Neuronal stem cell (in vitro differentiated cells): ENCODE data around the gene LRRC73.

Experiments
- DNase-seq: peaks from one replicate; pipeline ENCODE4 v3.0.0-alpha.2; 2013; ENCODE audit warnings: low spot score
- H2AFZ ChIP-seq: one replicate; pipeline ENCODE4 v1.6.1; 2013; ENCODE audit warnings: mild to moderate bottlenecking, low read length, inconsistent platforms
- H2AK5ac ChIP-seq: 2 replicates; pipeline ENCODE4 v1.6.1; 2013; ENCODE audit warnings: low read depth, mild to moderate bottlenecking, inconsistent platforms, low read length, moderate library complexity, mixed read lengths
- H2BK120ac ChIP-seq: 2 replicates; pipeline ENCODE4 v1.6.1; 2013; ENCODE audit warnings: low read depth, mild to moderate bottlenecking, inconsistent platforms, low read length, moderate library complexity, mixed read lengths
- H2BK12ac ChIP-seq: one replicate; pipeline ENCODE4 v1.6.1; 2013; ENCODE audit warnings: low read length, inconsistent platforms
- H2BK15ac ChIP-seq: 2 replicates; pipeline ENCODE4 v1.6.1; 2013; ENCODE audit warnings: mild to moderate bottlenecking, low read length, inconsistent platforms, mixed read lengths
- H2BK5ac ChIP-seq: one replicate; pipeline ENCODE4 v1.6.1; 2013; ENCODE audit warnings: inconsistent platforms, mild to moderate bottlenecking, low read length, moderate library complexity
- H3K14ac ChIP-seq: one replicate; pipeline ENCODE4 v1.6.1; 2013; ENCODE audit warnings: low read length, inconsistent platforms
- H3K18ac ChIP-seq: 2 replicates; pipeline ENCODE4 v1.6.1; 2013; ENCODE audit warnings: low read length, inconsistent platforms
- H3K23ac ChIP-seq: 2 replicates; pipeline ENCODE4 v1.6.1; 2013; ENCODE audit warnings: low read depth, mild to moderate bottlenecking, mixed read lengths, low read length, inconsistent platforms; ENCODE audit not compliant: poor library complexity
- H3K27ac ChIP-seq: replicated peaks from 3 replicates; pipeline ENCODE4 v1.5.1; 2013; ENCODE audit warnings: low read length, inconsistent platforms
- H3K27me3 ChIP-seq, 3 experiments: 2 replicates each; pipeline ENCODE4 v1.6.1; 2013; ENCODE audit warnings: low read length in 3 of 3, mild to moderate bottlenecking in 2 of 3, inconsistent platforms in 1 of 3, low read depth in 1 of 3, mixed read lengths in 1 of 3, moderate library complexity in 1 of 3; ENCODE audit not compliant: control insufficient read depth in 3 of 3, insufficient read depth in 3 of 3
- H3K36me3 ChIP-seq, 2 donors: replicated peaks in 1 of 2; 2 replicates each; pipeline ENCODE4 v1.6.1; 2013; ENCODE audit warnings: low read length in 2 of 2; ENCODE audit not compliant: control insufficient read depth in 2 of 2, insufficient read depth in 2 of 2
- H3K4ac ChIP-seq: 2 replicates; pipeline ENCODE4 v1.6.1; 2013; ENCODE audit warnings: inconsistent platforms, mild to moderate bottlenecking, low read length, moderate library complexity
- H3K4me1 ChIP-seq, 2 donors: 1 replicate in 1 of 2; 2 replicates in 1 of 2; pipeline ENCODE4 v1.6.1; 2013; ENCODE audit warnings: low read length in 2 of 2, low read depth in 1 of 2; ENCODE audit not compliant: control insufficient read depth in 2 of 2, insufficient read depth in 1 of 2
- H3K4me2 ChIP-seq: one replicate; pipeline ENCODE4 v1.6.1; 2013; ENCODE audit warnings: mild to moderate bottlenecking, low read length, inconsistent platforms; ENCODE audit not compliant: insufficient read depth, poor library complexity, severe bottlenecking
- H3K4me3 ChIP-seq, 2 donors: 2 replicates each; pipeline ENCODE4 v1.5.1; 2013; ENCODE audit warnings: low read length in 2 of 2, mild to moderate bottlenecking in 2 of 2, inconsistent platforms in 1 of 2, moderate library complexity in 1 of 2
- H3K79me1 ChIP-seq: one replicate; pipeline ENCODE4 v1.6.1; 2013; ENCODE audit warnings: low read depth, mild to moderate bottlenecking, inconsistent platforms, low read length, moderate library complexity
- H3K9ac ChIP-seq: one replicate; pipeline ENCODE4 v1.6.1; 2013; ENCODE audit warnings: mild to moderate bottlenecking, low read depth, low read length, inconsistent platforms; ENCODE audit not compliant: poor library complexity
- H3K9me3 ChIP-seq, 2 donors: replicated peaks in 1 of 2; 2 replicates each; pipeline versions ENCODE3 to v1.6.1; 2013; ENCODE audit warnings: low read length in 2 of 2, mild to moderate bottlenecking in 2 of 2, inconsistent platforms in 1 of 2, low read depth in 1 of 2, mixed read lengths in 1 of 2, moderate library complexity in 1 of 2; ENCODE audit not compliant: control insufficient read depth in 2 of 2, insufficient read depth in 1 of 2
- H4K8ac ChIP-seq: one replicate; pipeline ENCODE4 v1.6.1; 2013; ENCODE audit warnings: low read depth, mild to moderate bottlenecking, inconsistent platforms, low read length, moderate library complexity
- H4K91ac ChIP-seq: one replicate; pipeline ENCODE4 v1.6.1; 2013; ENCODE audit warnings: low read length, low read depth, mild to moderate bottlenecking, inconsistent platforms; ENCODE audit not compliant: poor library complexity
- WGBS, 2 donors: extraction: QIAGEN DNeasy Blood & Tissue Kit; methylation state at CpG; one replicate each; pipeline ENCODE4 v1.1.7; 2013; ENCODE audit warnings: missing lambda C conversion rate in 2 of 2, mixed read lengths in 1 of 2; ENCODE audit not compliant: insufficient read length in 2 of 2, insufficient replicate concordance in 1 of 2; ENCODE audit errors: extremely low coverage in 2 of 2; 5-methylcytosine and 5-hydroxymethylcytosine counted together

LRRC73 gene

DNA sequence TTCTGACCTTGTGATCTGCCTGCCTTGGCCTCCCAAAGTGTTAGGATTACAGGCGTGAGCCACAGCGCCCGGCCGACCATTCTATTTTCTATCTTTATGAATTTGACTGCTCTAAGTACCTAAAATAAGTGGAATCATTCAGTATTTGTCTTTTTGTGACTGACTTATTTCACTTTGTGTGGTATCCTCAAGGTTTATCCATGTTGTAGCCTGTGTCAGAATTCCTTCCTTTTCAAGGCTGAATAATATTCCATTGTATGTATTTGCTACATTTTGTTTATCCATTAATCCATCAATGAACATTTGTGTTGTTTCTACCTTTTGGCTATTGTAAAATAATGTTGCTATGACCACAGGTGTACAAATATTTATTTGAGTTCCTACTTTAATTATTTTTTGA is 37.6 kb downstream of the LRRC73 start:
- Histone ChIP-seq H3K79me1 (no peaks in the 10 kb centered on the region), H4K91ac (no peak overlapping the region), H3K27ac (no peak overlapping the region), H3K9me3 (peaks cover 0 to 2% of the 10 kb centered on the region in 2 donors), H3K4ac (no peak overlapping the region), H2AK5ac (no peak overlapping the region), H3K27me3 (peaks cover 0 to 11% (median 0%) of the 10 kb centered on the region in 3 experiments), H2AFZ (no peak overlapping the region), H3K18ac (no peak overlapping the region), H3K36me3 (no peaks in the 10 kb centered on the region), H4K8ac (no peak overlapping the region), H3K4me3 (no peak overlapping the region), H3K9ac (no peak overlapping the region), H3K14ac (no peak overlapping the region), H2BK15ac (no peak overlapping the region), H2BK12ac (no peak overlapping the region), H3K4me1 (peaks cover 9 to 11% of the 10 kb centered on the region in 2 donors), H3K23ac (no peak overlapping the region), H3K4me2 (no peak overlapping the region), H2BK5ac (no peak overlapping the region), H2BK120ac (no peak overlapping the region)
- no CpG with 5 or more reads among the region's 4 CpGs for WGBS, 2 donors
- DNase-seq: no peak

DNA sequence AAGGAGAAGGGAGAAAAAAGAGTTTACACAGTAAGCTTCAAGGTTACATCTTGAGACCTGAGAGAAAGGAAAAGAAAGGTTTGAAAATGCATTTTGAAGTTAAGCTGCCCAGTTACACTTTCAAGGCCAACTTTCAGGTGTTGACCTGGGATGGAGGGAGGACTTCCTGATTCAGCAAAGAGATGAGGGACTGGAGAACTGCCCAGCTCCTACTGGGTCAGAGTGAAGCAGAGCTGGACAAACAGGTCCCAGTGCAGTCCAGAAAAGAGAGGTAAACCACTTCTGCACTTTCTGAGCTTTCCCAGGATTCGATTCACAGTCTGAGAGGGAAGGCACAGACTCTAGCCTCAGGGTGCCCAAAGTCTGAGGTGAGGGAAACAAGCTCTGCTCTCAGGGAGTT is 38.7 kb downstream of the LRRC73 start:
- Histone ChIP-seq H3K18ac (no peak overlapping the region), H2BK12ac (no peak overlapping the region), H3K4me2 (no peak overlapping the region), H3K9ac (no peak overlapping the region), H2AFZ (no peak overlapping the region), H3K4me3 (no peak overlapping the region), H3K14ac (no peak overlapping the region), H3K36me3 (no peaks in the 10 kb centered on the region), H3K27me3 (peaks cover 0 to 19% (median 0%) of the 10 kb centered on the region in 3 experiments), H3K79me1 (no peaks in the 10 kb centered on the region), H2BK15ac (no peak overlapping the region), H3K9me3 (peaks cover 0 to 2% of the 10 kb centered on the region in 2 donors), H4K8ac (no peak overlapping the region), H4K91ac (no peak overlapping the region), H2BK120ac (no peak overlapping the region), H3K23ac (no peak overlapping the region), H2AK5ac (no peak overlapping the region), H3K4ac (no peak overlapping the region), H3K27ac (no peak overlapping the region), H2BK5ac (no peak overlapping the region), H3K4me1 (peaks cover 9% of the 10 kb centered on the region in 2 donors)
- no peak for DNase-seq
- WGBS, 2 donors: no CpG with 5 or more reads among the region's 1 CpG

DNA sequence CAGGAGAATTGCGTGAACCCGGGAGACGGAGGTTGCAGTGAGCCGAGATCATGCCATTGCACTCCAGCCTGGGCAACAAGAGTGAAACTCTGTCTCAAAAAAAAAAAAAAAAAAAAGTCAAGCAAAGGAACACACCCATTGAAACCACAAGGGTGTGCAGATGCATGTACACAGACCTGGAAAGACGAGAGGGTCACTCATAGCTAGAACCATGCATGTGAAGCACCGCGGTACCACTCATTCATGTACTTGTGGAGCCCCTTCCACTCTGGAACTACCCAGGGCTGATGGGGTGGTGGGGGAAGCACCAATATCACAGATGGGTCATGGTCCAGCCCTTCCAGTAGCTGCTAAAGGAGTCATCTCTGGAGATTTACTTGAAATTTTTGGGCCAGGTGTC is 40.2 kb downstream of the LRRC73 start:
- Histone ChIP-seq H4K91ac (no peak overlapping the region), H3K27ac (no peak overlapping the region), H2AK5ac (no peak overlapping the region), H3K14ac (no peak overlapping the region), H4K8ac (no peak overlapping the region), H2BK12ac (no peak overlapping the region), H3K23ac (no peak overlapping the region), H3K4me1 (peaks cover 9% of the 10 kb centered on the region in 2 donors), H3K4me3 (no peak overlapping the region), H3K18ac (no peak overlapping the region), H3K9ac (no peak overlapping the region), H3K79me1 (no peaks in the 10 kb centered on the region), H3K4ac (no peak overlapping the region), H3K36me3 (no peaks in the 10 kb centered on the region), H3K27me3 (peaks cover 0 to 23% (median 0%) of the 10 kb centered on the region in 3 experiments), H3K9me3 (peaks cover 0 to 2% of the 10 kb centered on the region in 2 donors), H2BK5ac (no peak overlapping the region), H2AFZ (no peak overlapping the region), H2BK120ac (no peak overlapping the region), H3K4me2 (no peak overlapping the region), H2BK15ac (no peak overlapping the region)
- no CpG with 5 or more reads among the region's 7 CpGs for WGBS, 2 donors
- no peak for DNase-seq

DNA sequence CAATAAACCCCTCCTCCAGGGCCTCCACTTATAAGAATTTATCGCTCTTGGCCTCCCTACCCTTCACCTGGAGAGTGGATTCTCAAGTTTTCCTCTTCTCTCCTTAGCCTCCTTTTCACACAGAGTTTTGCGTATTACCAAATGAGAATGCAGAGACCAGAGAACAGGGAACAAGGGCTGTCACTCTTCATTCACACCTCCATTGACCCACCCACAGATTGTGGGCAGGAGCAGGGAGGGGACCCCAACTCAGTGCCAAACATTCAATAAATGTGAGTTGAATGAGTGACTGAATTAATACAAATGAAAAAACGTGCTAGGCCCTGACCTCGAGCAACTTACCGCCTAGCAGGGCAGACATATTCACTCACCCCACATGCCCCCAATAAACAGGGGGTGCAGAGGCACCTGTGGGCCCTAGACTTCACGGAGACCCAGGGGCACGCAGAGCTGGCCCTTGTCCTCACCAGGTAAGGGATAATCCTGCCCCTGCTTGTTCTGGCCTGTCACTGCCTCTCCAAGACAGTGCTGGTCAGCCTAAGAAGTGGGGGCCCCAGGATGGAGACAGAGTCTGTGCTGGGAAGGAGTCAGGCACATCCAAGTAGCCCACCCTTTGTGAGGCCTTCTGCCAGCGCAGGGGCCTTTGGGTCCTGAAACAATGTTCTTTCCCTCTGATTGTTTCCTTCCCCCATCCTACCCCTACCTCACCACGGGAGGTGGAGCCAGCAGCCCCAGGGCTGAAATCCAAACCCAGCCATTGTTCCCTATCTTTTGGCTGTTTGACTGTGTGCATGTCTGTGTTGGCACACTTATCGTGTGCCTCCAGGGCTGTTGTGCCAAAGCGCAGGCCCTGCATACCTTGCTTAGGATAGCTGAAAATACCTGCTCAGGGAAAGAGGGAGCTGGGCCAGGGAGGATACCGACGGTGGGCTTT is 41.1 kb downstream of the LRRC73 start:
- no CpG with 5 or more reads among the region's 13 CpGs for WGBS, 2 donors
- no peak overlapping the region for H3K9ac ChIP-seq

More for the DNA sequence above, 41.1 kb downstream of the LRRC73 start:
- no peak overlapping the region for H3K4ac ChIP-seq
- H3K27me3 ChIP-seq: peaks cover 0 to 23% (median 0%) of the 10 kb centered on the region in 3 experiments
- H3K18ac ChIP-seq: peak overlapping the region; percentile 76
- no peaks in the 10 kb centered on the region for H3K79me1 ChIP-seq
- no peak overlapping the region for H2BK12ac ChIP-seq
- peak overlapping the region; percentile 86 for H2AFZ ChIP-seq
- H3K36me3 ChIP-seq: no peaks in the 10 kb centered on the region
- peak overlapping the region; percentile 66 for H4K8ac ChIP-seq
- DNase-seq: no peak
- H3K4me3 ChIP-seq: no peak overlapping the region
- H3K4me1 ChIP-seq: peaks cover 9% of the 10 kb centered on the region in 2 donors
- H2BK15ac ChIP-seq: peak overlapping the region; percentile 22
- H3K14ac ChIP-seq: no peak overlapping the region
- peak overlapping the region; percentile 45 for H2BK5ac ChIP-seq
- H3K27ac ChIP-seq: no peak overlapping the region
- no peak overlapping the region for H2AK5ac ChIP-seq
- H3K4me2 ChIP-seq: no peak overlapping the region
- H3K9me3 ChIP-seq: peaks cover 0 to 2% of the 10 kb centered on the region in 2 donors
- H3K23ac ChIP-seq: no peak overlapping the region
- H2BK120ac ChIP-seq: peak overlapping the region; percentile 11
- H4K91ac ChIP-seq: no peak overlapping the region
